A172 (cell line): Measurements from ENCODE around the gene FRMD5. TPM values are rescaled to one million over a fixed set of nuclear protein-coding genes. Genes with fewer than 3 reads are reported as not detected.

ENCODE experiments used
- DNase-seq: peaks from one replicate; pipeline ENCODE4 v3.0.0-alpha.2; 2015; ENCODE audit warnings: low spot score
- total RNA-seq: library from RNA; depleted of rRNA; stranded (reverse); fragments of >200 nt; shearing (Covaris generic); gene quantifications from 2 replicates; pipeline ENCODE4 v1.2.3, GENCODE V29; 2014

FRMD5 gene
- total RNA-seq, 1 experiment from 2014 or later: 13.2 TPM

DNA sequence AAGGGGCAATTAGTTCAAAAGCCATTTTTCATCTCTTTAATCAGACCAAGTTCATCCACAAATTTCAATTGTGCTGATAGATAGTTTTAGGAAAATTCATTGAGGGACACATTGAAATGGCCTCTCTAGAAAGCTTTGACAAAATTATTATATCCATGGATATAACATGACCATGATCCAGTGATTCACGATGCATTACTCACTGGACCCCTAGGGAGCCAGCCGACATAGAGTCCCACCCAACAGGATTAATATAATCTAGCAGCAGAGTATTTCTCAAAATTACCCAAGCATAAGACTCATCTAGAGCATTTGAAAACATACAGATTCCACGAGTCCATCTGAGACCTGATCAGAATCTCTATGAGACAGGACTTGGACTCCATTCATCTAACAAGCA is 100.3 kb downstream of the FRMD5 start:
- no peak for DNase-seq

DNA sequence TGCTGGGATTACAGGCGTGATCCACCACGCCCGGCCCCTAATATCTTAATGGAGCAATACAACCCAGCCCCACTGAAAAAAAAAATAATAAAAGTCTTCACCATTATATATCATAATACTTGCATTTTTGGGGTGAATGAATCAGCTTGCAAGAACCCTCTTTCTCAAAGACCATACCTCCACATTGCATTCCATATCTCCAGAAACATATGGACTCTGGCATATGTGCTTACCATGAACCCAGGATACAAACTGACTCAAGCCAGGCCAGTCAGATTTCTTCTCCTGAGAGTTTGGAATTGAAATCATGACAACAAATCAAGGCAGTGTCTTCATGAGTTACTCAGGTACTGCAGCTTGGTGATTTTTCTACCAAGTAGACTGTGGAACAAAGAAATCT is 101.2 kb downstream of the FRMD5 start:
- no peak for DNase-seq

GRCh38 chr15:44092221-44092620 is 102.8 kb downstream of the FRMD5 start:
- DNase-seq: peak; percentile 50

DNA sequence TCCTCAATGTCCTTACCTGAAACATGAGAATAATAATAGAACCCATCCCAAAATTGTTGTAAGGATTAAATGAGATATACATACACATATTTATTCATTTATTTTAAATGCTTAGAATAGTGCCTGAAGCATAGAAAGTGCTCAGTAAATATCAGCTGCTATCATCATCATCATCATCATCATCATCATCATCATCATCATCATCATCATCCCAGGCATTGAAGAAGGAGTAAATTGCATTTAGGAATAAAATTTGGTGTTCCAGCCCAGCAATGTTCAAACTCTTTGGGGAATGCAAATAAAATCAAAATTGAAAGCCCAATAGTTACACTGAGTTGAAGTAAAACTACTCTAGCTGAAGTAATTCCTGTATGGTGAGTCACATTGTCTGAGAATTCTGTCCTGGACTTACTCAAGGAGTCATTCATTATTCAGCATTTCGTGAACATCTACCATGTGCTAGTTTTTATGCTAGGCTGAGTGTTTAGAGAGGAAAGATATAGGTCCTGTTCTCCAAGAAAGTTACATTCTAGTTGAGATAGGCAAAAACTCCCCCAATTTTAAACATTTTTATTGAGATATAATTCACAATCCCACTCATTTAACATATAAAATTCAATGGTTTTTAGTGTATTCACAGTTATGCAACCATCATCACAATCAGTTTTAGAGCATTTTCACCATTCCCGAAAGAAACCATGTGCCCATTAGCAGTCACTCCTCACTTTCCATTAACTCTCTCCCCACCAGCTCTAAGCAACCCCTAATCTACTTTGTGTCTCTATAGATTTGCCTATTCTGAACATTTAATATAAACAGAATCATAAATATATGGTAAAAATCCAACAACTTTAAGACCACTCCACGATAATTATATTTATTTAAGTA is 107.2 kb downstream of the FRMD5 start:
- DNase-seq: peak; percentile 83

GRCh38 chr15:44084770-44085169 is 110.3 kb downstream of the FRMD5 start:
- no peak for DNase-seq

- peak; percentile 24 for DNase-seq
These were observed 110.9 kb downstream of the FRMD5 start for GRCh38 chr15:44084171-44084570.

GRCh38 chr15:44082558-44083157 is 112.4 kb downstream of the FRMD5 start:
- DNase-seq: peak; percentile 28

DNA sequence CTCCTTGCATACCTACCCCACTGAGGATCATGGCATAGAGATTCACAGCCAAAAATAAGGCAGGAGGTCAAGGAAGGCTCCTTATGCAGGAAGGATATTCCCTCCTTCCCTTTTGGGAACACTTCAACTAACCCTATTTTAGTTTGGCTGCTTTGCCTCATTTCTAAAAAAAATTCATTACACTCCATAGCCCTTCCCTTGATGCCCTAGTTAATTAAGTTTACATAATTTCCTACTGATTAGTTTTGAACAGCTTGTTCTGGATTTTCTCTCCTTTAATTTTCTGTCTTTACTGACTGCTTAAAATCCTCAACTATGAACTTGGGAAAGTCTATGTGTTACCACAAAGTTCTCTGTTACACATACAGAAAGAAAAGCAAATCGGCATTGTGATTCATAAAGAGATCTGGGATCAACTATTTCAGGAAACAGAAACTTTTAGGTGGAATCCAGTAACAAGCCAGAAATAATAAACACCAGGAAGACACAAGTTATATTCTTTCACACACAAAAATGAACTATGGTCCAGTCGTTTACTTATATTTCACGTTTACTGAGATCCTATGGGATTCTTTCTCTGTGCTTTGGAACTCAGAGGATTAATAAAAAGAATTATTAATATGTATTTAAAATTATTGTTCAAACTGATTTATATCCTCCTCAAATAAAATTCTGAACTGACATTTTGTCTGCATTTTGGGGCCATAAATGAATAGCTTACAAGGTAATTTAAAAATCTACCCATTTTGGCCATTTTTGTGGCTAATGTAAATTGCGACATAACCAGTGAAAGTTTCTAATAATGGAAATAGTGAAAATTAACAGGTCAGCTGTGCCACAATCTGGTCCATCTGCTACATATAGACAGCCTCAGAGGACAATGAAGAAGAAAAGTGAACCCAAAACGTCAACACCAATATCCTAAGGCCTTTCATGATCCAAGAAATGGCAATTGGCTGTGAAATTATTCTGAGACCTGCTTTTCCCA is 113.8 kb downstream of the FRMD5 start:
- DNase-seq: peak; percentile 13

GRCh38 chr15:44075535-44075934 is 119.5 kb downstream of the FRMD5 start:
- DNase-seq: no peak

- DNase-seq: no peak
These were observed 125.6 kb downstream of the FRMD5 start for GRCh38 chr15:44069489-44069888.

DNA sequence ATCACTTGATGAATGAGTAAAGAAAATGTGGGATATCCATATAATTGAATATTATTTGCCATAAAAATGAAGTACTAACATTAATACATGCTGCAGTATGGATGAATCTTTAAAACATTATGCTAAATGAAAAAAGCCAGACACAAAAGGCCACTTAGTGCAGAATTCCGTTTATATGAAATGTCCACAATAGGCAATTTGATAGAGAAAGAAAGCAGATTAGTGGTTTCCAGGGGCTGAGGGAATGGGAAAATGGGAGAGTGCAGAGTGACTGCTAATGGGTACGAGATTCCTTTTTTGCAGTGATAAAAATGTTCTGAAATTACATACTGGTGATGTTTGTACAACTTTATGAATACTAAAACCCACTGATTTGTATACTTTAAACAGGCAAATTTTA is 126.7 kb downstream of the FRMD5 start:
- no peak for DNase-seq

GRCh38 chr15:44066211-44066827 is 128.8 kb downstream of the FRMD5 start:
- peak; percentile 60 for DNase-seq

- DNase-seq: no peak
These were observed 130.4 kb downstream of the FRMD5 start for GRCh38 chr15:44064706-44065105.

DNA sequence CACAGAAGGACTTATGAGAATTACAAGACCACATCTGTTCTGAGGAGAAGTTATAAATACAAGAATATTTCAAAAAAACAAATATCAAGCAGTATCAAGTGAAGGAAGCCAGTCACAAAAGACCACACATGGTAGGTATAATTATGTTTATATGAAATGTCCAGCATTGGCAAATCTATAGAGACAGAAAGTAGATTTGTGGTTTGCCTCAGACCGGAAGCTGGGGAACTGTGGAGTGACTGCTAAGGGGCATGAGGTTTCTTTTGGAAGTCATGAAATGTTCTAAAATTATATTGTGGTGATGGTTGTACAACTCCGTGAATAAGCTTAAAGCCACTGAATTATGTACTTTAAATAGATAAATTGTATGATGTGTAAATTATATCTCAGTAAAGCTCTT is 136.9 kb downstream of the FRMD5 start:
- no peak for DNase-seq

DNA sequence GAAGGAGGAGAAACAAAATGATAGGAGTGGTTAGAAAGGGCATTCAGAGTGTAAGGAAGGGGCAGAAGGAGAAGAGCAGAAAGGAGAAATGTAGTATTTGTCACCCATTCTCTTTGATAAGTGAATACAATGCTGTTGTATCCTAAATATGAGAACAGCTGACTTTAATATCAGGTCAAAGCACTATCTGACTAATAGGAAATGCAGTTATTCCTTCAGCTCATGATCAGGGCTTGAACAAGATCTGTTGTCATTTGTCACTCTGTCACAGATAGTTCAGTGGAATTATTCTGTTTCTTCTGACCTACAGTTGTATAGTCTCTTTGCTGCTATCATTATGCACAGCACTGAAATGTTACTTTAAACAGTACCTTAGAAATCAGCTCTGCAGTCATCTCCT is 149.4 kb downstream of the FRMD5 start:
- DNase-seq: no peak

GRCh38 chr15:44045217-44045616 is 149.9 kb downstream of the FRMD5 start:
- DNase-seq: no peak

DNA sequence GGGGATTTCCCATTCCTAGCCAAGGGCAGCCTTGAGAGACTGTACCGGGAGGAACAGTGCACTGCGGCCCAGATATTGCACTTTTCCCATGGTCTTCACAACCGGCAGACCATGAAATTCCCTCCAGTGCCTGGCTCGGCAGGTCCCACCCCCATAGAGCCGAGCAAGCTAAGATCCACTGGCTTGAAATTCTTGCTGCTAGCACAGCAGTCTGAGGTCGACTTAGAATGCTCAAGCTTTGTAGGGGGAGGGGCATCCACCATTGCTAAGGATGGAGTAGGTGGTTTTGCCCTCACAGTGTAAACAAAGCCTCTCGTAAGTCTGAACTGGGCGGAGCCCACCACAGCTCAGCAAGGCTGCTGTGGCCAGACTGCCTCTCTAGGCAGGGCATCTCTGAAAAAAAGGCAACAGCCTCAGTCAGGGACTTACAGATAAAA is 156.3 kb downstream of the FRMD5 start:
- DNase-seq: no peak

DNA sequence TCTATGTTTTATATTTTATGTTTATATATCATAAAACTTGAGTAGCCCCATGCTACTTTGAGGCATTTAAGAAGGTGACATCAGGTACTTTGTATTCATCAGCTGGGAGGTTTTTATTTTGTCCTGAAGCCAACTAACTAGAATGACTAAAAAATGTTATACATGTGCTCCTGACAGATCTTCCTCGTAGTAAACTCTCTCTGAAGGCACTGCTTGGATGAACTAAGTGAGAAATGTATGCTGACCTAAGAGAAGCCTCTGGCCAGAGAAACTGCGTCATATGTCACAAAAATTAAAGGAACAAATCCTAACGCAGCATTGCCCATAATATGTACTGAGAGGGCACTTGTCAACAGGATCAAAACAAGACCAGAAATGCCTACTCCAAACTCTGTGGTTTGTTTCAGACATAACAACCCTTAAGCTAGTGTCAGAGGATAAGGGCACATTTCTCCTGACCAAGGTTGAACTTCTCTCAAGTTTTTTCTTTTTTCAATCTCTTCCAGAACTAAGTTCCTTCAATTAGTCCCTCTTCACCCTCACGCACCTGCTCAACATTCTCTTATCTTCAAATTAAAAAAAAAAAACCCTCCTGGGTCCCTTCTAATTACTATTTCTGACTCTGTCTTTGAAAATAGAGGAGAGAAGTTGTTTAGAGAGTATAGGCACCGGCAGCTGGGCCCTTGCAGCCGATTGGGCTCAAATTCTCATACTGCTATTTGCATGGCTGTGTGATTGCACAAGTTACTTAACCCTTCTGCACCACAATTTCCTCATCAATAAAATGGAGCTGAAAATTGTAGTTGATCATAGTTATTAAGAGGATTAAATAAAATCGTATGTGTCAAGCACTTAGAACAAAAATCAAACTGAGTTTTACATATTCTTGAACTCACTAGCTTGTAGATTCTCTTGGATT is 159.0 kb downstream of the FRMD5 start:
- no peak for DNase-seq

DNA sequence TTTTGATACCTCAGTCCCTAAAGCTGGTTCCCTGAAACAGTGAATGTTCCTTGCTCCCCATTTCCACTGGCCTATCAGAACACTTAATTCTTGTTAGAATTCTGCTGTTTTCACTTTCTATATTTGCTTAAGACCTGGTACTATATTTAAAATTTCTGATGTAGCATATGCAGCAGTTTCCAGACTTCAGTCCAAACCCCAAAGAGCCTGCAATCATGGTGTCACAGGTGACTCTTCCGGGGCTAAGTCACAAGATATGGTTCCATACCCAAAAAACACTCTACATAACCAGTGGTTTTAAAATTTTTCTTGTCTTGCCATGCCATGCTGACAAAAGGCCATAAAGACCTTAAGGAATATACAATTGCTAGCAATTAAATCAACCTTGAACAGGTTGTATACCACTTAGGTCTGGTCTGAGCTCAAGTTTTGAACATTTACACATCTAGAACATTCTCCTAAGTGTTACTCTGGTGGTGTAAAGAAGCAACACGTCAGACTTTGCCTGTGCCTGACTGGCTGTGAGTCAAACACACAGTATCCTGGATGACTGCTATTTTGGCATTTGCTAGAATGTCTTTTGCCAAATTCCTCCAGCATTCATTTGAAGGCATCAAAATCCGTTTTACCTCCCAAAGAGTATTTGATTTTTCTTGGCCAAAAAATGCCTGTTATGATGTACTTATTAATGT is 160.0 kb downstream of the FRMD5 start:
- DNase-seq: peak; percentile 23

GRCh38 chr15:44034334-44034733 is 160.7 kb downstream of the FRMD5 start:
- no peak for DNase-seq
